GM18873 (cell line): ENCODE data around the gene TMEM209.
"Not testable (repeated sequence)": the region's sequence is repeated elsewhere in the genome, so short reads cannot be mapped to it uniquely, and the experiment has no call there.

ENCODE experiments used
- ATAC-seq: cut with Tn5 transposase; IDR thresholded peaks from one replicate; pipeline ENCODE4 v1.9.1; 2021; ENCODE audit warnings: mild to moderate bottlenecking, moderate library complexity, moderate number of reproducible peaks; ENCODE audit not compliant: unreplicated experiment, low FRiP score

TMEM209 gene

GRCh38 chr7:130205084-130205947, at the start of gene TMEM209:
TMEM209 (minus strand) TSS chr7:130205406; CDS start chr7:130205375, 31 bp downstream.
- peak; percentile 92 for ATAC-seq

GRCh38 chr7:130254555-130254954, 49.3 kb upstream of the TMEM209 start:
- ATAC-seq, result no peak

- not testable (repeated sequence) for ATAC-seq
Observed at GRCh38 chr7:130249626-130250025, 44.4 kb upstream of the TMEM209 start.

- ATAC-seq, result not testable (repeated sequence)
Observed at GRCh38 chr7:130248842-130249241, 43.6 kb upstream of the TMEM209 start.

- not testable (repeated sequence) for ATAC-seq
Observed at GRCh38 chr7:130246491-130246890, 41.3 kb upstream of the TMEM209 start.

GRCh38 chr7:130243486-130243885, 38.3 kb upstream of the TMEM209 start:
- ATAC-seq, result not testable (repeated sequence)

GRCh38 chr7:130242198-130243014, 37.2 kb upstream of the TMEM209 start:
- ATAC-seq, result no peak

- no peak for ATAC-seq
Observed at GRCh38 chr7:130240240-130240639, 35.0 kb upstream of the TMEM209 start.

- ATAC-seq, result not testable (repeated sequence)
Observed at GRCh38 chr7:130236361-130236760, 31.2 kb upstream of the TMEM209 start.

- ATAC-seq, result no peak
Observed at GRCh38 chr7:130234078-130234477, 28.9 kb upstream of the TMEM209 start.

- ATAC-seq, result no peak
Observed at GRCh38 chr7:130232209-130232608, 27.0 kb upstream of the TMEM209 start.

GRCh38 chr7:130231792-130232191, 26.6 kb upstream of the TMEM209 start:
- ATAC-seq, result no peak

- not testable (repeated sequence) for ATAC-seq
Observed at GRCh38 chr7:130229981-130230380, 24.8 kb upstream of the TMEM209 start.

GRCh38 chr7:130228840-130229502, 23.8 kb upstream of the TMEM209 start:
- no peak for ATAC-seq

GRCh38 chr7:130227883-130228575, 22.8 kb upstream of the TMEM209 start:
- no peak for ATAC-seq

GRCh38 chr7:130226333-130226732, 21.1 kb upstream of the TMEM209 start:
- ATAC-seq, result no peak

- ATAC-seq, result not testable (repeated sequence)
Observed at GRCh38 chr7:130224923-130225322, 19.7 kb upstream of the TMEM209 start.

GRCh38 chr7:130224210-130224609, 19.0 kb upstream of the TMEM209 start:
- no peak for ATAC-seq

GRCh38 chr7:130223646-130224045, 18.4 kb upstream of the TMEM209 start:
- no peak for ATAC-seq

- ATAC-seq, result no peak
Observed at GRCh38 chr7:130221746-130222145, 16.5 kb upstream of the TMEM209 start.
